VCaP (cell line): ENCODE measurements around the gene CAMTA1.

ENCODE experiments used
- H3K27ac ChIP-seq: fragments of 450-650 bp; 2 replicates; pipeline ENCODE4 v1.5.1; 2017
- TF ChIP-seq, protein P1 (sequence below): fragments of 450-650 bp; conservative IDR thresholded peaks from 2 replicates; pipeline ENCODE4 v1.5.1; 2017; ENCODE audit warnings: mild to moderate bottlenecking, moderate library complexity

The CAMTA1 gene

DNA sequence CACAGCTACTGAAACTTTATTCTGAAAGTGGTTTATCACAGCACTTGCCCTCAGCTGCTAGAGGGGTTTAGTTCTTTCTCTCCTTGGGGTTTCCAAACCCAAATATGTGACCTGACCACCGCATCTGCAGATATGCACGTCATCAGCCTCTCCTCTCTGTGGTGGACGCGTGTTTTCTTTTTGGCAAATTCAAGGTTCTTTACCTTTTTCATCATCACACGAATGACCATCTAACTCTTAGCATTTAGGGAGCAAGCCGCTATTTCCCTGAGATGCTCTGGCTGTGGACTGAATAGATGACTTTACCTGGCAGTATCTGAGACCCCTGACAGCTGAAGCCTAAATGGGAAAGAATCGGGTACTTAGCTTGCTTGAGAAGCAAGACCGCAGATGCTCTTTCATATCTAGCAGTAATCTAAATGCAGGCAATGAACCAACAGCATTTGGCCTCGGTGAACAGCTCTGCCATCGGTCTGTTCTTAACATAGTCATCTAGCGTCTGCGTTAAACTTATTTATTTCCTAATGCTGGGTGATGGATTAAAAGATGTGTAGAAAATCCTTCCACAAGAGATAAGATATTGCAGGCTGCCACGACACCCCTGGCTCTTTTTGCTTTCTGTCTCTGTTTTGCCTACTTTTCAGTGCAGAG is 463.4 kb downstream of the CAMTA1 start:
- H3K27ac ChIP-seq, result no peak overlapping the region
- TF ChIP-seq, protein P1, sequence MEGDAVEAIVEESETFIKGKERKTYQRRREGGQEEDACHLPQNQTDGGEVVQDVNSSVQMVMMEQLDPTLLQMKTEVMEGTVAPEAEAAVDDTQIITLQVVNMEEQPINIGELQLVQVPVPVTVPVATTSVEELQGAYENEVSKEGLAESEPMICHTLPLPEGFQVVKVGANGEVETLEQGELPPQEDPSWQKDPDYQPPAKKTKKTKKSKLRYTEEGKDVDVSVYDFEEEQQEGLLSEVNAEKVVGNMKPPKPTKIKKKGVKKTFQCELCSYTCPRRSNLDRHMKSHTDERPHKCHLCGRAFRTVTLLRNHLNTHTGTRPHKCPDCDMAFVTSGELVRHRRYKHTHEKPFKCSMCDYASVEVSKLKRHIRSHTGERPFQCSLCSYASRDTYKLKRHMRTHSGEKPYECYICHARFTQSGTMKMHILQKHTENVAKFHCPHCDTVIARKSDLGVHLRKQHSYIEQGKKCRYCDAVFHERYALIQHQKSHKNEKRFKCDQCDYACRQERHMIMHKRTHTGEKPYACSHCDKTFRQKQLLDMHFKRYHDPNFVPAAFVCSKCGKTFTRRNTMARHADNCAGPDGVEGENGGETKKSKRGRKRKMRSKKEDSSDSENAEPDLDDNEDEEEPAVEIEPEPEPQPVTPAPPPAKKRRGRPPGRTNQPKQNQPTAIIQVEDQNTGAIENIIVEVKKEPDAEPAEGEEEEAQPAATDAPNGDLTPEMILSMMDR, result no peak

DNA sequence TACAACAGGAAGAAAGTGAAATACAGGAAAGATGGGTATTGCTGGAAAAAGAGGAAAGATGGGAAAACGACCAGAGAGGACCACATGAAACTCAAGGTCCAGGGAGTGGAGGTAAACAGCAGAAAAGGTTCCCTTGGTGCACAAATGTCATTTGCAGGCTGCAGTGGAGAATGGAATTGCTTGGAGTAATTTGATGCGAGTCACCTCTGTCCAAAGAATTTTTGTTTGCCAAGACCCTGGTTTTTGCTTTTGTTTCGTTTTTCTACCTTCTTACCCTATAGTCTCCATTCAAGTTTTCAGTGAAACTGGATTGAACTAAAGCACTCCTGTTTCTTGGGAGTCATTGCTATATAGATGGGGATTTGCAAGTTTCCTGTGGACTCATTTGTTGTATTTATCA is 464.3 kb downstream of the CAMTA1 start:
- TF ChIP-seq, protein P1, result no peak
- H3K27ac ChIP-seq, result no peak overlapping the region

DNA sequence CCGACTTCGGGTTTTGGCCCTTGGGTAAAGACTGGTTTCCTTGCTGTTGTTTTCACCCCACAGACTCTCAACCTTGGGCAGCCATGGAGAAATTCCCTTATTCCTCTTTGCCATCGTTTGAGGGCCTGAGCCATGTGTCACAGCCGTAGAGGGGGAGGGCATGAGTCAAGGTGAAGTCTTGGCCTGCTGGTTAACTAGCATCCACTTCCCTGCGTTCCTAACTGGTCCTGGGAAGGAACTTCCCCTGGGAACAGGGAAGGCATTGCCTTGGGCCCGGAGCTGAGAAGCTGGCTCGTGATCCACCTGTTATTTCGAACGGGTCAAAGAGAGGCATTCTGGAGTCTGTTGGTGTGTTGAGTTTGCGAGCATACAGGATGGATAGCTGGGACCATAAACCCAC is 464.9 kb downstream of the CAMTA1 start:
- H3K27ac ChIP-seq, result no peak overlapping the region
- TF ChIP-seq, protein P1, result no peak

DNA sequence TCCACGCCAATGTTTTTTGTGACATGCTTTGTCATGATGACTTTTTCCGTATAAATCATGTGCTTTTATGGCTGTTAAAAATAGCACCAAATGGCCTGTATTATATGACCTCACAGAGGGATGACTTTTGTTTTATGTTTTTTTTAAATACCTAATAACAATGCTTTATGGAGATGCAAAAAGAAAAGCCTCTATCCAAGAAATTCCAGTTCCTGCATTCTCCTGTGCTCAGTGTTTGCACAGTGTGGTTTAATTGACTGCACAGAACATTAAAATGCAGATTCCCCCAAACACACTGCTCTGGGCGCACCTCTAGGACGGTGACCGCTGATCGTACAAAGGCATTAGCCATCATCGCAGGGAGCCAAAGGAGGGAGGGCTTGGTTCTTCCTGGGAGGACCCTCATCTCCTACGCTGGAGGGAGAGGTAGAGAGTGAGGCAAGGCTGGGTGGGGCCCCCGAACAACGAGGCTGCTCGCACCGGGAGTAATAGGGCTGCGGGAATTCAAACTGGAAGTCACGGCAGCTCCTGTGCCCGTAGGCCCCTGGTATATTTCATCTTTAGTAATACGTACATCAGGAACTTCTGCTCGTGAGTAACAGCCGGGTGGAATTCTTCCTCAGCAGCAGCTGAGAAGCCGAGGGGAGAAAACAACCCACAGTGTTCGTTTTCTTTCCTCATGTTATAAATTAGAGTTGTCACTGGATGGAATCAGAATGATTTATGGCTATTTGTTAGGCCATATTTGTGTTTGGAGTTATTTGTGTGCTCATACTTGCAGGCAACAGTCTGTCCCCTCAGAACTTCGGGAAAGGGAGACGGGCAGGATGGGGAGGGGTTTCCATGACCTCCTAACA is 465.6 kb downstream of the CAMTA1 start:
- no peak overlapping the region for H3K27ac ChIP-seq
- TF ChIP-seq, protein P1, result no peak

DNA sequence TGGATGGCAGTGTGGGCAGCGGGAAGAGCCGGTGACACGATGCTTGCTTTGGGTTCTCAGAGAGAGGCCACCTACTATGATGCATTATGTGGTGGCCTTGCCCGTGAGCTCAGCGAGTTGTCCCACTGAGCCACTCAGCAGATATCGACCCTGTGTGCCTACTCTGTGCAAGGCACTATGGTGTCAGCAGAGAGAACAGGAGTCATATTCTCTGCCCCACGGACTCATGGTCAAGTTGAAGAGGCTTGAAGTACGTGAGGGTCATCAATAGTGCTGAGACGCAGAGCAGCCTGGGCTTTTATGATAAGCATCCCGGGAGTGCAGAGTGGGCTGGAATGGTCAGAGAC is 466.2 kb downstream of the CAMTA1 start:
- TF ChIP-seq, protein P1, result no peak
- no peak overlapping the region for H3K27ac ChIP-seq

DNA sequence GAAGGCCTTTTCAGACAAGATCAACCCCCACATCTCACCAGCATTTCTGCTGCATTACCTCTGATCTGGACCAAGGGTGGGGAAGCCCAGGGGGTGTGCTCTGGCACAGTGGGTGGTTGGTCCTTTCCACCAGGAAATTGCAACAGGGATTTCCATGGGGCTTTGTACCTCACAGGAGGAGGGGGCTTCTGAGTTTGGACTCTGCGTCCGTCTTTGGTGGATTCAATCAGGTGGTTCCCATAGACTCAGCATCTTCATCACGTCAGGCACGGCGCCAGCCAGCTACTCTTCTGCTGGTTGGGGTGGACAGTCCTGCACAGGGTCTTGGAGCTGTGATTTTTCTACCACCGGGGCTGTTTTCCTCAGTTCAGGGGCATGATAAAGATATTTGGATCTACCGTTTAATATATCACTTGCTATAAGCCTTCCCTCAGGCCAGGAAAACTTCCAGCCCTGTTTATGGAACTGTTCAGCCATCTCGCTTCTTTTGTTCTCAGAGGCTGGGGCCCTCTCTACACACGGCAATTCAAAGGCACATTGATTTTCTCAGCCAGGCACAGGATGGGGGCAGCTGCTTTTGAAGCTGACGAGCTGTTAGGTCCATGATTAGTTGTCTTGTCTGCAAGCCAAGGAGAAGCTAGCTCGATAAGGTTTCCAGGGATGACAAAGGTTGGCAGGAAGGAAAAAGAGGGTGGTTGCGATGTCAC is 467.3 kb downstream of the CAMTA1 start:
- TF ChIP-seq, protein P1, result no peak
- no peak overlapping the region for H3K27ac ChIP-seq

DNA sequence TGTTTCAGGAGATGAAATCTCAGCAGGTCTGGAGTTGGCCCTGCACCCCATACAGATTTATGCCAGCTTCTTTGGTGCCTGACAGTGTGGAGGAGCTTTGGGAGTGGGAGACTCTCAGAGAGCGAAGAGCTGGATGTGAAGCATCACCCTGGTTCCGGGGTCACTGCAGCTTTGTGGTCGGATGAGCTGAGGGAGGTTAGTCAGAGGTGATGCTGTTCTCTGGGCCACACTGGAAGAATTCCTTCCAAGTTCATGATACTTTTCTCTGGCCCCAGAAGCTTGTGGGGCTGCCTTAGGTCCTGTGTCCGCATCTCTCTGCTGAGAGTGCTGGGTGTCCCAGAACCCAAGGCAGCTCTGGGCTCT is 467.8 kb downstream of the CAMTA1 start:
- H3K27ac ChIP-seq, result no peak overlapping the region
- TF ChIP-seq, protein P1, result no peak
